Stimulated activated CD8-positive, alpha-beta memory T cell treated with anti-CD3 and anti-CD28 coated beads, Interleukin-12 subunit alpha, Interleukin-12 subunit beta, amount 100 ng/mL, for 1 hour (primary cell): ENCODE data around the gene BCL2.

Experiments used
- DNase-seq: peaks from one replicate; pipeline ENCODE4 v3.0.0-alpha.2; 2020; ENCODE audit warnings: low read depth

BCL2 gene

DNA sequence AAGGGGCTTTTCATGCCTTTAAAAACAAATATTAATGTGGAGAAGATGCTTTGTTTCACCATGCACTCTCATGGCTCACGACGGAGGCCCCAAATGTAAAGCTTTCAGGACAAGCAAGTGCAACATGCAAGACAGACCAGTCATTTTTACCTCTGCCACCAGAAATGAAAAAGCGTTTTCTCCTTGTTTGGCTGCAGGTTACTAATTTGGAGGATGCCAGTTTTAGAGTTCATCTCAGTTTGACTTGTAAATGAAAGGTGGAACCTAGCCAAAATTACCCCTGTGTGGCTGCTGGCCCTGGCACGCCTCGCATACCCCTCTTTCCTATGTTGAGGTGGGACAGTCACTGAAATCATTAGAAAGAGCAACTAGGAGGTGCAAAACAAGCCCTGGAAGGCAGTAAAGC is 138.6 kb downstream of the BCL2 start:
- no peak for DNase-seq

DNA sequence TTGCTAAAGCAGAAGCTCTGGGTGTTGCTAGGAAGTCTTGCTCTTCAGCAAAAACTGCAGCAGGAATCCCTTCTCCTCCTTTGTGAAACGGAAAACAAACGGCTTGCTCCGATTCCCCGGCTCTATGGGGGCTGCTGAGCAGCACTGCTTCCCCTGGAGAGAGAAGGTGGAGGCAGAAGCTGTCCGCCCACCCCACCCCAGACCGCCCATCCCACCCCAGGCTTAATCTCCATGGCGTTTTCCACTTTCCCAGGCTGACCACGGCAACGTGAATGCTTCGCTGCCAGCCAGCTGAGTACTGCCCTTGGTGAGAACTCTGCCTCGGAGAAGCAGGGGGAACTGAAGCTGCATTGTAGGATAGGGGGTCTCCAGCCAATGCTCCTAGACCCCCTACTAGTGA is 139.2 kb downstream of the BCL2 start:
- DNase-seq, result no peak

DNA sequence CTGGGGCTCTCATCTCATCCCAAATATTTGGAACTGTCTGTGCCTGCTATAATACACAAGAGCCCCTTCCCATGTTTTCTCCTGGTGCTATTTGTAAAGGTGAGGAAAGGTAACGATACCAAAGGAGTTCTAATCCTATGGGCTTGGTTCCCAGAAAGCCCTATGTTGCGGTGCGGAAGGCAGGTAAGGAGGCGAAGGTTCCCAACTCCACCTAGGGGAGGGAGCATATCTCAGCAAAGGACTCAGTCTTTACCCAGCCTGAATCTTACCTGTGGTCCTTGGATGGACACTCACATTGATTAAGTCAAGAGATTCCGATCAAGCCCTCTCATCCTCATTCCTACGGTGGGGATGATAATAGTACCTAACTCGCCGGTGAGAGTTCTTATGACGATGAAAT is 140.1 kb downstream of the BCL2 start:
- no peak for DNase-seq

DNA sequence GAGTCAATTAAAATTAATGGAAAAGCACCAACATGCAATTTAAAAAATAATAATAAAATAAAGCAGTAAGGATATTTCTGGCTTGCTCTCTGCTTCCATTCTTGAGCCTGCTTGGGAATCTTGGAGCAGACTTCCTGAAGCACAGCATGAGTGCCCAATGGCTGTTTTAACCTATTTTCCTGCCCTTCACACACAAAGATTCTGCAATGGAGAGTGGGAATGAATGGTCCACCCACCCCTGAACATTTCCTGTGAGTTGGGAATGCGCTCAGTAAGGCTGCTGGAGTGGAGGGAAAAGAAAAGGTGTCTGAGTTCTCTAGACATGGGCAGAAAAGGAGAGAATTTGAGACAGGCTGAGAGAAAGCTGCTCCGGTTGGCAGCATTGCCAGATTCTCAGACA is 140.6 kb downstream of the BCL2 start:
- no peak for DNase-seq

DNA sequence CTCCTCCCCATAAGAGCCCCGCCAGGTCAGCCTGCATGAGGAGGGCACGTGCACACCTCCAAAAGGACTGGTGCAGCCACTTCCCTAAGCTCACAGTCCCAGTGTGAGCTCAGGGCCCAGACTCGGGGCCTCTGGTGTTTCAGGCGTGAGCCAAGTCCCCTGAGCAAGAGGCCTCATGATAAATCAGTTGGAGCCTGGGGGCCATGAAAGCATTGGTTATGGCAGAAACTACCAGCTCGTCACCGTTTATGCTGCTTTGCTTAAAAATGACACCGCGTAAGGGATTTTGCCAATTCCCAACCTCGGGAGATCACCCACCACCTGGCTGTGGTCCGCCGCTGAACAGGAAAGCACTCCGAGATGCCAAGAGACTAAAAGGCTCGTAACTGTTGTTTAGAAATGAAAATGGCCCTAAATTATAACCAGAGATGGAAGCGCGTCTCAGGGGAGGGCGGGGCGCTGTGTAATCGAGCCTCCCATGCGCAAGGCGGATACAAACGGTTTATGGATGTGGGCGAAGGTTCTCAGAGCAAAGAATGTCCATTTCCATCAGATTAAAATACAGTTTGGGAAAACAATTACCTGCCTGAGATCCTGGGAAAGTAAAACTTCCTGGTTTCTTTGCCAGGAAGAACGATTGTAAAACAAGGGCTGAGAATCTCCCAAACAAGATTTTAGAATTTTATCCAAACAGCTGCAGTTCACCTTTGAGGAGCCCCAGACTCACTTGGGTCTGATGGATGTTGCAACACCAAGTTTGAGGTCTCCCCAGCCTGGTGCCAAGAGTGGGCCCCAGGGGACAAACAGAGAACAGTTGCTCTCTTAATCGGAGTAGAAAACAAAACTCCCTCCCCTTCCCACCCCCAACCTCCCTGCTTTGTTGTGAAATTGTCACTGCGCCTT is 141.4 kb downstream of the BCL2 start:
- DNase-seq, result no peak

DNA sequence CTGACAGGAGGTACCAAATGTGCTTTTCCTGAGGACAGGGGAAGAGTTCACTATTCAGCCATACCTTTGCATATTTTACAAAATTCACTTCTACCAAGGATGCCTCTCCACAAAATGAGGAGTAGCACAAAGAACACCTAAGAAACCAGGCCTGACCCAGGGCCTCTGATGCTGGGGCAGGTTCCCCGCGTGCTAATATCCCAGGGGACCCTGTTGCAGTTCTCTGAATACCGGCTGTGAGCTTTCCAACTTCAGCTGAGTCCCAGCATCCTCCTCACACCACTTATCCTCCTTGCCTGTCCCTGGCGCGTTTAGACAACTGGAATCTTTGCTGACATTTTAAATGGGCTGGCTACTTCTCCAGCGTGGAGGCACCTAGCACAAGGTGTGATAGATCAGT is 142.3 kb downstream of the BCL2 start:
- DNase-seq, result no peak

DNA sequence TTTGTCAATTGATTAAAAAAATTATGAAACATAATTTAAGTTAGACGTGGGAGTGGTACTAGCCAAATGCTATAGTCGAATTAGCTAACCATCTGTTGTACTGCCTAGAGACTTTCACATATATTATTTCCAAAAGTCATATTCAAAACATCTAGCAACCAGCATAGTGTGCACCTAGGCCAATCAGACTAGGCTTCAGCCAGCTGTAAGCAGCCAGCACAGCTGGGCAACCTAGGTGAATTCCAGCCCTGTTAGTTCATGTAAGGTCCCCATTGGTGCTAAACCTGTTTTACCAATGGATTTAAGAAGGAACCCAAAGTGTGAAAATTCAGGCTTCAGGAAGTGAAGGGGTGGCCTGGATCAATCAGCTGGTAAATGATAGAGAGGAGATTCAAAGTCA is 144.3 kb downstream of the BCL2 start:
- no peak for DNase-seq

DNA sequence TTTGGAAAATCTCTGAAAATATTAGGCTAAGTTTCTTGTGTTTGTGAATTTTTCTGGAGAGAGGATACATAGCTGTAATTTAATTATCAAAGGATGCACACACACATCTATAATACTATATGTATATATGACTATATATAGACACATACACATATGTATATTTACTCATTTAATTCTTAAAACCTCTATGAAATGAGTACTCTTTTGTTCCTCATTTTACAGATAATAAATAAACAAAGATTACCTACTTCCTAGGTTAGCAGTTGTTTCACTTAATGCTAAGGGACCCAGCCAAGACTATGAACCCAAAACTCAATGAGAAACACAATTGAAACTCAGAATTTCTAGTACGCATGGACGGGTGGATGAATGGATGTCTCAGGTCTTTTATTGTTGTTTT is 145.6 kb downstream of the BCL2 start:
- DNase-seq, result no peak

DNA sequence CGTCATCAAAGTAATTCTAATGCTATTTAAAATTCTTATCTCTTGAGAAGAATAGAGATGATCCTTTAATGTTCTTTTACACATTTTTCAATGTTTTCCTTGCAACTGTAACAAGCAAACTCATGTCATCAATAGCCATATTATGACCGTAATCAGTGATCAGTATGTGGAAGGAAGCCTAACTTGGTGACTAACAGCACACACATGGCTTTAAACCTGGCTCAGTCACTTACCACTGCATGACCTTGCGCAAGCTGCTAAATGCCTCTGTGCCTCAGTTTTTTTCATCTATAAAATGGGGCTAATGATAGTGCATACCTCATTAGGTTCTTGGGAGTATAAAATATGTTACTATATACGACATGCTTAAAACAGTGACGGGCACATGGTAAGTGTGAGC is 149.7 kb downstream of the BCL2 start:
- DNase-seq, result no peak

DNA sequence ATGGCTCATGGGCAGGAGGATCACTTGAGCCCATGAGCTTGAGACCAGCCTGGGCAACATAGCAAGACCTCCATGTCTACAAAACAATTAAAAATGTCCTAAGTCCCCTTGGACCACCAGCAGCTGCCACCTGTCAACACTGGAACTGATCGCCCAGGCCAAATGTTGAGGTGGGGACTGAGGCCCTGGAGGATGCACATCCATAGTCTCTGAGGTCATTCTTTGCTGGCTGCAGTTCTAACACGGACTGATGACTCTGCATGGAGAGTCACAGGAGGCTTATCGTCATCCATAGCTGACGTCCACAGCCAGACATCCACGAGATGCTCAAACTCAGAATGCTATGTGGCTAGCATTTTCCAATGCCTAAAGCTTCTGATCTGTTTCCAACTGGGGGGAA is 151.3 kb downstream of the BCL2 start:
- no peak for DNase-seq

DNA sequence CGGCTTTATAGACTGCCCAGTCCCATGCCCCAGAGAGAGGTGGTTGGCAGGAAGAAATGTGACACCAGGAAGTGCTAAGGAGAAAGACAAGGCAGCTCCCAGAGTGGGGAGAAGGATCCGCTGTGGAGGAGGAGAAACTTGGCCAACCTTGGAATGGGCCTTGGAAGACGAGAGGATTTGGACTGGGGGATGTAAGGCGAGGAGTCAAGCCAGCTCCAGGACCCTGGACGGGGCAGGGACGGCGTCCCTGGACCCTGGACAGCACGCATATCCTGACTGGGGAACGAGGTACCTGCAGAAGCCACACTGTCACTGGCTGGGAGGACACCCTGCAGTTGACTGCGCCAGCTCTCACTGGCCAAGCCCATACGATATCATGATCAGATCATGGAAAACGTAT is 153.4 kb downstream of the BCL2 start:
- DNase-seq, result no peak

DNA sequence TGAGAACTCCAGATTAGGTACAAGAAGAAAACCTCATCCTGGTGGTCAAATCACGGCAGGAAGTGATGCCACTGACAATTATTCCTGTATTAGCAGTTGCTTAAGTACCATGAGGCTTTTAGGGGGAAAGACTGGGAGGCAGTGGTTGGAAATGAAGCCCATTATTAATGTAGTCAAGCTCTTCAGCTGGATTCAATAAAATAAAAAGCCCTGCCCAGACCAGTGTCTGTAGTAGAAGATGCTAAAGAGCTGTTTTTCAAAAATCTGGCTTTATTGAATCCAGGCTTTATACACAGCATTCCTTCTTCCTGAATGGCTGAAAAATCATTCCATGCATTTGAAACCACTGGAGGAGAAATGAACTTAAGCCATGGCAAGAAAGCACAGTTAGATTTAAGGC is 155.2 kb downstream of the BCL2 start:
- no peak for DNase-seq

DNA sequence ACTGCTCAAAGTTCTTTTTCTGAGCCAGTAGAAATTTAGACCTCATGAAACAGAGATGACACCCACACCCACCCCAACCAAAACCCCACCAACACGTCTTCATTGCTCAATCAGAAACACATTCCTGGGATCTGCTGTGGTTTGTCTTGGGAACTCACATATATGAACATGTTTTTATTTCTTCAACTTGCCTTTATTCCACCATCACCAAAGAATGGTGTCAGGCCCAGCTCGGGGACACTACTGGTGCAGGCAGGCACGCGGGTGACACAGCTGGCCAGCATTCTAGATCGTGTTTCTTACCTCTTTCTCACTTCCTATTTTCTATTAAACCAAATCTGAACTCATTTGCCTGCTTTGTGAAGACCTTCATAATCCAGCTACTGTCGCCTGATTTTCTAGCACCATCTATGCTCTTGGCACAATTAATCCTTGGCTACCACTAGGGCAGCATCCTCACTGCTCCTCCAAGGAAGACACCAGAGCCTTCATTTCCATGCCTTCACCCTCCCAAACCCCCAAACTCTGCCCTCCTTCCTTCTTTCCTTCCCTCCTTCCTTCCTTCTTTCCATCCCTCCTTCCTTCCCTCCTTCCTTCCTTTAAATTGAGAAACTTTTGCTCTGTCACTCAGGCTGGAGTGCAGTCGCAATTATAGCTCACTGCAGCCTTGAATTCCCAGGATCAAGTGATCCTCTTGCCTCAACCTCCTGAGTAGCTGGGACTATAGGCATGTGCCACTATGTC is 157.1 kb downstream of the BCL2 start:
- DNase-seq, result no peak

DNA sequence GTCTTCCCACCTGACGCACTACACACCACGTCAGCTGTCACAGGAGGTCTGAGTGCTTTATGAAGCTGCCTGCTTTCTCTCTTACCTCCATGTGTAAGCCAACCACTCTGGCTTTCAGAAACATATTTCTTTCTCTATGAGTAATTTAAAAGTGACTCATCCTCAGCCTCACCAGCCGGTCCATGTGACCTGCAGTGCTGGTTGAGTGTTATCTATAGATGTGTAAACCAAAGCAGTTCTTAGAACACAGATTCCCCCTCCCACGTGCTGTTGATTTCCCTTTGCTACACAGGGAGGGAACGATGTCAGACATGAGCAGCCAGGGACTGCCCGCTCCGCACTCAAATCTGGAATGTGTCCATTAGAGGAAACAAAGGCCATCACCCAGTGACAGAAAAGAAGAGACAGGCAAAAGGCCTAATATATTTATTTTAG is 157.8 kb downstream of the BCL2 start:
- DNase-seq, result peak; percentile 66

DNA sequence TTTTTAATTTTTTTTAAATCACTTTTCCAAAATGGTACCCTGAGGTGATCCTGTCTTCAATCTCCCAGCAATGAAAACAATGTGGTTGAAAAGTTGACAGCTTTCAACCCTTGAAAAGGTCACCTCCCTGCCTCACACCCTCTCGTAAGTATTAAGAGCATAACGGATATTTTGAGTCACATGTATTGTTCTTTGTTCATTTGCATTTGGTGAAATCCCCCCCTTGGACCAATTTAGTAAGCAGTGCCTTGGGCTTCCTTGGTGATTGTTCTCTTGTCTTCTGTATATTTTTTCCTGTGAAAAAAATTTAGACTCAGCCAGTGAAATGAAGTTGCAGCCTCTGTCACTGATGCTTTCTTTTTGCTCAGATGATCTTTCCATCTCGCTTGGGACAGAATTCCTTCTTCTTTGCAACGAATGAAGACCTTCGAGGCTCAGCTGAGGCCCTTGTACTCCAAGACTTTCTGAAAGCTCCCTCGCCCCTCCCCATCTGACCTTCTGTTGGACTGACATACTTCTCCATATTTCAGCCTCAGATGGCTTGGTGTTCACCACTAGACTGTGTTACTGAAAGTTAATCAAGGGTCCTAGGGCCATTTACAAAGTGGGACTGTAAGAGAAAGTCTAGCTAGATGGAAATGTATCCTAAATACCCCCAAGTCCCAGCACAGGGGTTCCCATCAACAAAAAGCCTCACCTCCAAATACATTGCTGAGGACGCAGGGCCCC is 158.4 kb downstream of the BCL2 start:
- peak; percentile 28 for DNase-seq

DNA sequence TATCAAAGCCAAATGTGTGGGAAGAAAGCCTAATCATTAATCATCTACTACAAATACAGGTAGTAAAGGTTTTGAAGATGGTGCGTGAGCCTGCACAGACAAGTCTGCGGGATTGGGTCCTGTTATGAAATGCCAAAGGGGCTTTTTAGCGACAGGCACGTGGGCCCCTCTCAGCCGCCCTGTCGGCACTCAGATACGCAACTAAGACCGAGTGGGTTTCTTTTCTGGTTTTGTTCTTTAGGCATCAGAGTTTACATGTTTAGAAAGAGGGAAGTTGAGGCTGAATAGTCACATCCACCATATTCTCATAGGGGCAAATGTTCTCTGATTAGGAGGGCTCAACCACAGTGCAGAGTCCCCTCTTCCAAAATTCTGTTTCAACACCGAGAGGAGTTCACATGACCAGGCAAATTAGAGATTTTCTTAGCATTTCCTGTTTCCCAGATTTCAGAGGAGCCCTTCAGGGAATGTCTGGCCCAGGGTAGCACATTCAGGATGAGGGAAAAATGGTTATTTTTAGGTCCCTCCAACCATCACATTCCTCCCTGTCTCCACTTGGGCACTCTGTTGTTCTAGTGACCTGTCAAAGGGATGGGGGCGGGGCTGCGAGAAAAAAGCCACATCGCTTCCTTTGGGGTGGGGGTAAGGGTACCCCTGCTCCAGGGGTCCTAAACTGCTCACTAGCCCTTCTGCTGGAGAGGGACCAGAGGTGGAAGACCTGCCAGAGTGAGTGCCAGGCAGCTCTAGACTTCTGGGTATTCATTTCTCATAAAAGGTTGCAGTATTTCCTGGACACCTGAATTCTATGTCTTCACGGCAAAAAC is 159.2 kb downstream of the BCL2 start:
- DNase-seq, result no peak

DNA sequence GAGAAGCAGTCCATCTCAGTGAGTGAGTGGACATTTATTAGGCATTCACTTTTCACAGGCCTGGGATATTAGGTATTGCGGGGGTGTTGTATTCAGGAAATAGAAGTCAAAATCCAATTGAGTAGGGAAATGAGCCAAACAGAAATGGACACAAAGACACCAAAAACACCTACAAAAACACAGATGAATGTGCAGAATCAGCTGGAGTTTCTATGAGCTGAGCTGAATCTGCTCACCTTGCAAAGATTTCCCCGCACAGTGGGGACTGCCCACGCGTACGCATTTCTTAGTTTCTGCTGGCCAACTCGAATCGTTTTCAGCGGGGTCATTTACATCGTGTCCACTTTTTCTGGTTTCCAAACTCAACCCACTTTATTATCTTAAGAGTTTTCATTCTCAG is 160.0 kb downstream of the BCL2 start:
- DNase-seq, result no peak

DNA sequence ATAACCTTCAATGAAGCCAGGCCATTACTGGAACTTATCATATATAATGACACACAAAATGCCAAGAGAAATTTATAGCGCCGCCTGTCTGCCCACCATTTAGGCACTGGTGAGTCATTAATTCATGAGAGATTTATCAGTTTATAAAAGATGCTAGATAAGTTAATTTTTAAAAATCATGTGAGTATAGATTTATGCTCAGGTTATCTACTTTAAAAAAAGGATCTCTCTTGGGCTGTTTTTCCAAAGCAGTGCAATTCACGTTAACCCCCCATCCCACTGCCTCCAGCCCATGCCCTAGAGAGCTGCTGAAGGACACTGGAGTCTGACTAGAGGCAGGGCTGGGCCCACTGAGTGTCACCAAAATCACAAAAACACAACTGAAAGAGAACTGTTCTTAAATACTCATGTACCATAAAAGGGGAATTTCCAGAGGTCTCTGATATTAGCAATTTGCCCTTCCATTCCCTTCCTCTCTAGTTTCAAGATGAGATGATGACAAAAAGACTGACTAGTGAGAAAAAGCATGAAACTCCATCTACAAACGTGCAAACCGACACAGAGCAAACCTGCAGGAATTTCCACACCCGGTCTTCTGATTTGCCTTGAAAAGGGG is 160.8 kb downstream of the BCL2 start:
- no peak for DNase-seq

DNA sequence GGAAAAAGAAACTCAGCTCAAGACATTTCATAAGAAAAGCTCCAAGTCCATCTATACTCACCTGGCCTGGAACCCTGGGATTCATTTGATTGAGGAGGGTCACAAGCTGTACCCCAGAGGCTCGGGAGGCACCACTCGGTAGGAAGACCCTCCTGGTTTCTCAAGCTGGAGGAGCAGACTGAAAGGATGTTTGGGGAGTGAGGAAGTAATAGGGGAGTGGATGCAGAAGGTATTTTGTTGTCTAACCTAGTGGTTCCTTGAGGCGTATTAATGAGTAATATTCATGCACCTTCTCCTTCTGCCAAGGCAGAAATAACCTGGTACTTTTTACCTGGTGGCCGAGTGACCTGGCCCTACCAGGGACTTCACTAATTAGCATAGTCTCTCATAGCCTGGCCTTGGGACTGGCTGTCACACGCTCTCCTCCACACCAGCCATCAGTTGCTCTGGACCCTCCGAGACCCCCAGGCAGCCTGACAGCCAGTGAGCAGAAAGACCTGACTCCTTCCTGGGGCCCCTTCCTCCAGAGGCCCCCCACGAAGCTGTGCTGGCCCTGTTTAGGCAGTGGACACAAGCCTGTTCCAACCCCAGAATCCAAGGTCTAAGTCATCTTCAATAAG is 161.4 kb downstream of the BCL2 start:
- no peak for DNase-seq

DNA sequence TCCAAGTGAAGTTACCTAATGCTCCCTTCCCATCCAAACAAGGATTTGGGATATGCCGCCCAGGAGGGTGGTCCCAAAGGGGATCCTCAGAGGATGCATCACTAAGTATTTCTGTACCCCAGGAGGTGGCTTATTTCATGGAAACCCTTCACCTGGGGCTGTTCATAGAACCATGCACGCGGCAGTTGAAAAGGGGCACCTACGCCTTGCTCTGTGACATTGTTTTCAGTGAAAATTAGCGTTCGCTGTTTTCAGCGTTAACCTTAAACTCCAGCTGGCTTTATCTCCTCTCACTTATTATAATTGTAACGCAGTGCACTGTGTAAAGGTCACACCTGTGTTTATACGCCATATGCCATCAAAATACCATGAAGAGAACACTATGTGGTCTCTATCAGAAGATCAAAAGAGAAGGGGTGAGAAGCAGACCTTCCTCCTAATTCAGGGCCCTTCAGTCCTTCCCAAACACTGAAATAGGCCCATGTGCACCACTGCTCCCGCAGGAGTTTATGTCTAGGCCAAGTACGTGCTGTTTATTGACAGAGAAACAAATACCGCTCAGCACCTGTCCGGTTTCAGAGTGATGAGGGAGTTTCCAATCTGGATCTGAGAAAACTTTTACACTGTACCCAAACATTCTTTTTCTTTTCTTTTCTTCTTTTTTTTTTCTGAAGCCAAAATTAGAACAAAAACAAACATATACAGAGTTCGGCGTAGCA is 162.1 kb downstream of the BCL2 start:
- no peak for DNase-seq
